CD14-positive monocyte (primary cell): Measurements from ENCODE around the gene NCAM1. TPM values are rescaled to one million over a fixed set of nuclear protein-coding genes. Genes with fewer than 3 reads are reported as not detected.
A peak's percentile ranks its signal among the peaks of the same experiment; 100 is the strongest.

Experiments used
- DNase-seq, 3 donors: peaks; one replicate each; pipeline ENCODE4 v3.0.0-alpha.2; 2011 to 2022
- H2AFZ ChIP-seq: 2 replicates; pipeline ENCODE4 v1.6.0; 2012; ENCODE audit warnings: mild to moderate bottlenecking, low read depth, low read length, inconsistent platforms; ENCODE audit not compliant: insufficient read depth, poor library complexity, severe bottlenecking
- H3K27ac ChIP-seq, 2 donors: 1 replicate in 1 of 2; 2 replicates in 1 of 2; pipeline ENCODE4 v1.5.1; 2012 to 2013; ENCODE audit warnings: low read length in 2 of 2, control low read depth in 1 of 2, inconsistent platforms in 1 of 2, low read depth in 1 of 2, mild to moderate bottlenecking in 1 of 2
- H3K27me3 ChIP-seq, 2 donors: one replicate each; pipeline versions ENCODE4 v1.6.0 to v1.6.1; 2011 to 2013; ENCODE audit warnings: low read length in 2 of 2; ENCODE audit not compliant: control insufficient read depth in 2 of 2, insufficient read depth in 2 of 2
- H3K36me3 ChIP-seq, 2 donors: replicated peaks in 1 of 2; 1 replicate in 1 of 2; 2 replicates in 1 of 2; pipeline versions ENCODE4 v1.5.1 to v1.6.1; 2012 to 2013; ENCODE audit warnings: low read length in 2 of 2, control low read depth in 1 of 2, inconsistent platforms in 1 of 2, mild to moderate bottlenecking in 1 of 2; ENCODE audit not compliant: insufficient read depth in 2 of 2, control insufficient read depth in 1 of 2
- H3K4me1 ChIP-seq, 2 donors: 1 replicate in 1 of 2; 2 replicates in 1 of 2; pipeline versions ENCODE4 v1.5.1 to v1.6.1; 2012 to 2013; ENCODE audit warnings: low read length in 2 of 2, control low read depth in 1 of 2, inconsistent platforms in 1 of 2, mild to moderate bottlenecking in 1 of 2, moderate library complexity in 1 of 2; ENCODE audit not compliant: insufficient read depth in 2 of 2, control insufficient read depth in 1 of 2
- H3K4me2 ChIP-seq: replicated peaks from 2 replicates; pipeline ENCODE3; 2012; ENCODE audit warnings: low read length, moderate library complexity, mild to moderate bottlenecking; ENCODE audit not compliant: poor library complexity, severe bottlenecking; ENCODE audit errors: extremely low read depth
- H3K4me3 ChIP-seq, 3 experiments: fragments of 200-600 bp in 1 of 3; sonication (generic) in 1 of 3; replicated peaks in 1 of 3; 1 replicate in 2 of 3; 2 replicates in 1 of 3; pipeline ENCODE4 v1.5.1; 2011 to 2013; ENCODE audit warnings: low read length in 3 of 3, mild to moderate bottlenecking in 3 of 3, control low read depth in 2 of 3, low read depth in 2 of 3, inconsistent platforms in 1 of 3, moderate library complexity in 1 of 3
- H3K79me2 ChIP-seq: 2 replicates; pipeline ENCODE4 v1.6.0; 2012; ENCODE audit warnings: mild to moderate bottlenecking, control low read depth, inconsistent platforms, low read length, moderate library complexity; ENCODE audit not compliant: insufficient read depth
- H3K9ac ChIP-seq: 2 replicates; pipeline ENCODE4 v1.6.0; 2017; ENCODE audit warnings: low read length, mild to moderate bottlenecking; ENCODE audit not compliant: insufficient read depth, poor library complexity, severe bottlenecking
- H3K9me3 ChIP-seq, 2 donors: replicated peaks in 1 of 2; 1 replicate in 1 of 2; 2 replicates in 1 of 2; pipeline versions ENCODE4 v1.5.1 to v1.6.1; 2012 to 2013; ENCODE audit warnings: low read length in 2 of 2, control low read depth in 1 of 2; ENCODE audit not compliant: control insufficient read depth in 1 of 2, insufficient read depth in 1 of 2
- H4K20me1 ChIP-seq: 2 replicates; pipeline ENCODE4 v1.6.0; 2012; ENCODE audit warnings: mild to moderate bottlenecking, low read length, control low read depth, moderate library complexity; ENCODE audit not compliant: insufficient read depth
- H3K27ac Mint-ChIP-seq, 7 donors: one replicate each; pipeline ENCODE4 v1.8.0; 2020; ENCODE audit warnings: mild to moderate bottlenecking in 7 of 7, mixed read lengths in 7 of 7, moderate library complexity in 6 of 7, inconsistent platforms in 2 of 7
- H3K27me3 Mint-ChIP-seq, 3 donors: one replicate each; pipeline ENCODE4 v1.8.0; 2021 to 2022; ENCODE audit warnings: low read depth in 3 of 3, mild to moderate bottlenecking in 3 of 3, mixed read lengths in 3 of 3, moderate library complexity in 3 of 3, inconsistent platforms in 1 of 3
- H3K36me3 Mint-ChIP-seq, 2 donors: one replicate each; pipeline ENCODE4 v1.8.0; 2020; ENCODE audit warnings: mixed read lengths in 2 of 2, inconsistent platforms in 1 of 2, mild to moderate bottlenecking in 1 of 2
- H3K4me1 Mint-ChIP-seq: one replicate; pipeline ENCODE4 v1.8.0; 2020; ENCODE audit warnings: mild to moderate bottlenecking, mixed read lengths
- H3K4me3 Mint-ChIP-seq, 2 donors: one replicate each; pipeline ENCODE4 v1.8.0; 2020; ENCODE audit warnings: mild to moderate bottlenecking in 2 of 2, mixed read lengths in 2 of 2, moderate library complexity in 1 of 2
- H3K9me3 Mint-ChIP-seq, 7 donors: one replicate each; pipeline ENCODE4 v1.8.0; 2020 to 2022; ENCODE audit warnings: mixed read lengths in 7 of 7, mild to moderate bottlenecking in 6 of 7, moderate library complexity in 6 of 7, inconsistent platforms in 2 of 7
- CTCF ChIP-seq: fragments of 200-600 bp; IDR thresholded peaks from one replicate; pipeline ENCODE4 v1.8.0; 2022; ENCODE audit warnings: antibody characterized with exemption, mild to moderate bottlenecking
- WGBS: methylation state at CpG from one replicate; pipeline ENCODE4 v1.1.5; 2013; ENCODE audit warnings: missing lambda C conversion rate; ENCODE audit not compliant: insufficient coverage; 5-methylcytosine and 5-hydroxymethylcytosine counted together
- intact Hi-C, 2 donors: fragments of 100-400 bp; cut with micrococcal nuclease; formaldehyde crosslinking; loops; one replicate each; pipeline versions ENCODE4 v1.15.0 to v1.15.1; 2023
- polyA plus RNA-seq, 3 donors: library from polyadenylated mRNA; depleted of rRNA in 1 of 3; unstranded in 2 of 3; stranded (reverse) in 1 of 3; fragments of 300-500 nt in 2 of 3; fragments of >200 nt in 1 of 3; fragmentation: Illumina TruSeq in 2 of 3; gene quantifications; 1 replicate in 2 of 3; 2 replicates in 1 of 3; pipeline ENCODE4 v1.2.3, GENCODE V29; 2012 to 2021

The NCAM1 gene
- polyA plus RNA-seq, 3 donors: 0.65 to 0.69 TPM; not detected in 1

DNA sequence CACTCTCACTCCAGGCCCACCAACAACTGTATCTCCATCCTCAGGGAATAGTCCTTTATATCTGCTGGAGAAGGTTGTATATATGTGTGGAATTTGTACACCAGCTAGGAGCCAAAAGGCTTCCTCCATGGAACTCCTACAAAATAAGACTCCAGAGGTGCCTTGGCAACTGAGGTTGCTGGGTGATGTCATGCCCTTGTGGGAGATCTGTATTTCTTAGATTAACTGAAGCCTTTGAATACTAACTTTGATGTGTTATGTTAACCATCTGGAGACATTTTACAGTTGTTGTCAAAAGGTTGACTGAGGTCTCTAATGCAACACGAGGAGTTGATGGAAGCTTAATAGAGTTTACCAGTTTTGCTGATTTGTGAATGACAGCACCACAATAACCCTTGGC lies 213.7 kb downstream of the NCAM1 start:
- H3K9me3 ChIP-seq: no peaks in the 10 kb centered on the region
- no peaks in the 10 kb centered on the region for H3K36me3 ChIP-seq
- no peak overlapping the region for H2AFZ ChIP-seq
- Mint-ChIP-seq H3K27ac (peak overlapping the region in 1 of 7 donors; percentile 11), H3K36me3 (no peaks in the 10 kb centered on the region), H3K4me3 (no peak overlapping the region), H3K4me1 (no peaks in the 10 kb centered on the region), H3K9me3 (peaks cover 0 to 6% (median 0%) of the 10 kb centered on the region in 7 donors), H3K27me3 (peaks cover 14 to 40% (median 20%) of the 10 kb centered on the region in 3 donors)
- H3K79me2 ChIP-seq: no peaks in the 10 kb centered on the region
- H3K4me1 ChIP-seq: no peaks in the 10 kb centered on the region
- no peaks in the 10 kb centered on the region for H4K20me1 ChIP-seq
- TF ChIP-seq CTCF: no peak
- no peak overlapping the region for H3K4me2 ChIP-seq
- H3K27ac ChIP-seq: no peak overlapping the region
- no peak overlapping the region for H3K4me3 ChIP-seq
- 86% methylated on average over 1 of the region's 1 CpG for WGBS
- DNase-seq: no peak
- peaks cover 2 to 19% of the 10 kb centered on the region in 2 donors for H3K27me3 ChIP-seq
- intact Hi-C loops: no loop called here
- H3K9ac ChIP-seq: no peak overlapping the region

- H4K20me1 ChIP-seq: no peaks in the 10 kb centered on the region
- no peaks in the 10 kb centered on the region for H3K4me1 ChIP-seq
- TF ChIP-seq CTCF: no peak
- H3K4me3 ChIP-seq: no peak overlapping the region
- Mint-ChIP-seq H3K9me3 (peaks cover 0 to 3% (median 0%) of the 10 kb centered on the region in 7 donors), H3K36me3 (no peaks in the 10 kb centered on the region), H3K4me1 (no peaks in the 10 kb centered on the region), H3K27me3 (peaks cover 18 to 35% (median 23%) of the 10 kb centered on the region in 3 donors), H3K27ac (no peak overlapping the region), H3K4me3 (no peak overlapping the region)
- H3K79me2 ChIP-seq: no peaks in the 10 kb centered on the region
- no peaks in the 10 kb centered on the region for H3K36me3 ChIP-seq
- no peak overlapping the region for H2AFZ ChIP-seq
- no peak overlapping the region for H3K9ac ChIP-seq
- peaks cover 1 to 22% of the 10 kb centered on the region in 2 donors for H3K27me3 ChIP-seq
- intact Hi-C loops: no loop called here
- H3K27ac ChIP-seq: no peak overlapping the region
- no peak overlapping the region for H3K4me2 ChIP-seq
- no peak for DNase-seq
- no peaks in the 10 kb centered on the region for H3K9me3 ChIP-seq
These were observed 215.6 kb downstream of the NCAM1 start for GRCh38 chr11:113176599-113177360.
